ENCODE results near the gene SYMPK. TPM values are rescaled to one million over a fixed set of nuclear protein-coding genes. Genes with fewer than 3 reads are reported as not detected.

The SYMPK gene
- total RNA-seq, 8 experiments from 2014 or later: 22.2 to 87.8 (median 39.2) TPM

GRCh38 chr19:45771311-45771933 lies 91.5 kb downstream of the SYMPK start:
- peak overlapping the region in 1 of 2 donors; percentile 14 for H3K27ac ChIP-seq
- WGBS, 10 experiments: 80 to 85% methylated on average over 3 to 4 of the region's 46 CpGs; no CpG with 5 or more reads in 8 of the 10 experiments
- peaks cover 0 to 7% of the 10 kb centered on the region in 2 donors for H3K4me1 ChIP-seq (replicated peaks in 1 of 2)
- no peak overlapping the region for H3K4me3 ChIP-seq
- in situ Hi-C loops (cut with MboI; ENCODE audit: low pct_unique_long_range_greater_than_20kb in 2 of 9, low sequenced_read_pairs in 9 of 9, unreplicated experiment in 9 of 9): no loop called here
- ATAC-seq (replicated peaks in 6 of 8): no peak

GRCh38 chr19:45770192-45771101 lies 92.5 kb downstream of the SYMPK start:
- Histone ChIP-seq H3K4me1 (replicated peaks in 1 of 2) (peaks cover 0 to 9% of the 10 kb centered on the region in 2 donors), H3K27ac (peak overlapping the region; percentile 81 to 87), H3K4me3 (peak overlapping the region; percentile 35 to 49 (median 43))
- peak; percentile 46 to 82 (median 76) for ATAC-seq (replicated peaks in 6 of 8)
- 0 to 8% (median 2%) methylated on average over 6 to 22 of the region's 79 CpGs; no CpG with 5 or more reads in 5 of the 10 experiments for WGBS, 10 experiments
- in situ Hi-C loops (cut with MboI; ENCODE audit: low pct_unique_long_range_greater_than_20kb in 2 of 9, low sequenced_read_pairs in 9 of 9, unreplicated experiment in 9 of 9): no loop called here

- H3K4me3 ChIP-seq: peak overlapping the region; percentile 35 to 49 (median 43)
- ATAC-seq (replicated peaks in 6 of 8): peak in 6 of 8 experiments; percentile 0 to 1 (median 1)
- WGBS, 10 experiments: 0 to 8% (median 4%) methylated on average over 1 to 9 of the region's 28 CpGs; no CpG with 5 or more reads in 7 of the 10 experiments
- peak overlapping the region; percentile 81 to 87 for H3K27ac ChIP-seq
- H3K4me1 ChIP-seq (replicated peaks in 1 of 2): peaks cover 4 to 16% of the 10 kb centered on the region in 2 donors
- in situ Hi-C loops (cut with MboI; ENCODE audit: low pct_unique_long_range_greater_than_20kb in 2 of 9, low sequenced_read_pairs in 9 of 9, unreplicated experiment in 9 of 9): no loop called here
These were observed 93.1 kb downstream of the SYMPK start for GRCh38 chr19:45769821-45770191.

DNA sequence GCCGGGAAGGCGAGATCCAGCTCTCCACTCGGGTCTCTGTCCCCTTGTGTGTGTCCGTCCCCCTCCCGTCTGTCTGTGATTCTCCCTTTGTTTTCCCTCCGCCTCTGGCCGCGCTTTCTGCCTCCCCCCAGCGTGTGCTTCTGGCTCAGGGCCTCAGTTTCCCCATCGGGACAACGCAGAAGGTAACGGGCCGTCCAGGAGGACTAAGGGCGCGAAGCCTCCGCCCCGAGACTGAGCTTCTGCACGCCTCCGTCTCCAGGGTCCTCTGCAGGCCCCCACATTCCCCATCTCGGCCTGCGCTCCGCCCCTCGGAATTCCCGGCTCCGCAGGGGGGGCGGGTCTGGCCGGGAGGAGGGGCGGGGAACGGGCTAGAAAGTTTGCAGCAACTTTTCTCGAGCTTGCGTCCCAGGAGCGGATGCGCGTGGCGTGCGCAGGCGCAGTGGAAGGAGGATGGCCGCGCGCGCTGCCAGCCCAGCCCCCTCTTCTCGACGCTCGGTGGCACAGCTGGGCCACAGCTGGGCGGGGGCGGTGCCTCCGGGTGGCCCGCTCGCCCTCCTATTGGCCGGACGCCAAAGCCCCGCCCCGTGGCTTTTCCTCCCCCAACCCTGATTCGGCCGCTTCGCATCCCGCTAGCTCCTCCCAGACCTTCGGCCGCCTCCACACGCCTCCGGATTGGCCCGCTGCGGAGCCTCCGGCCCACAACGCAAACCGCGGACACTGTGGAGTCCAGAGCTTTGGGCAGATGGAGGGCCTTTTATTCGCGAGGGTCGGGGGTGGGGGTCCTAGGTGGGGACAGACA lies 93.8 kb downstream of the SYMPK start, which contains the start of gene SIX5:
TSS of gene SIX5 (minus strand) at position 269 of the 799 bp plus-strand sequence. CDS start 408 bp downstream, outside the sequence.
- peak within 1 kb of the TSS; percentile 81 to 87 for H3K27ac ChIP-seq
- H3K4me3 ChIP-seq: peak within 1 kb of the TSS; percentile 40 to 71 (median 46)
- peaks cover 10 to 22% of the 10 kb centered on the region in 2 donors for H3K4me1 ChIP-seq (replicated peaks in 1 of 2)
- peak; percentile 22 to 57 (median 52) for ATAC-seq (replicated peaks in 6 of 8)
- 4% methylated on average over 15 of the region's 70 CpGs; no CpG with 5 or more reads in 9 of the 10 experiments for WGBS, 10 experiments
- in situ Hi-C loops (cut with MboI; ENCODE audit: low pct_unique_long_range_greater_than_20kb in 2 of 9, low sequenced_read_pairs in 9 of 9, unreplicated experiment in 9 of 9): no loop called here

DNA sequence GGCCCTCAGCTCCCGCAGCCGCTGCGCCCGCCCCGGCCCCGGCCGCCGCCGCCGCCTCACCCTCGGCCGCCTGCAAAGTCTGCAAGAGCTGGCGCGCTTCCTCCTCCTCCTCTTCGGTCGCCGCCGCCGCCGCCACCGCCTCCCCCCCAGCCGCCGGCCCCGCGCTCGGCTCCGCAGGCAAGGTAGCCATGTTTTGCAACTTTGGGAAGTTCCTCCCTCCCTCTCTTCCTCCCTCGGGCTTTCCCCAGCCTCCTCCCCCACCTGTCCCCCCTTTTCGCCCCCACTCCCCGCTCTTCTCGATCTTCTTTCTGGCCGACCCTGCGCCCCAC lies 94.3 kb downstream of the SYMPK start:
- H3K27ac ChIP-seq: peak overlapping the region; percentile 39 to 81
- WGBS, 10 experiments: no CpG with 5 or more reads among the region's 33 CpGs
- in situ Hi-C loops (cut with MboI; ENCODE audit: low pct_unique_long_range_greater_than_20kb in 2 of 9, low sequenced_read_pairs in 9 of 9, unreplicated experiment in 9 of 9): no loop called here
- no peak for ATAC-seq (replicated peaks in 6 of 8)
- H3K4me3 ChIP-seq: peak overlapping the region; percentile 40 to 71 (median 46)
- H3K4me1 ChIP-seq (replicated peaks in 1 of 2): peaks cover 16 to 28% of the 10 kb centered on the region in 2 donors

DNA sequence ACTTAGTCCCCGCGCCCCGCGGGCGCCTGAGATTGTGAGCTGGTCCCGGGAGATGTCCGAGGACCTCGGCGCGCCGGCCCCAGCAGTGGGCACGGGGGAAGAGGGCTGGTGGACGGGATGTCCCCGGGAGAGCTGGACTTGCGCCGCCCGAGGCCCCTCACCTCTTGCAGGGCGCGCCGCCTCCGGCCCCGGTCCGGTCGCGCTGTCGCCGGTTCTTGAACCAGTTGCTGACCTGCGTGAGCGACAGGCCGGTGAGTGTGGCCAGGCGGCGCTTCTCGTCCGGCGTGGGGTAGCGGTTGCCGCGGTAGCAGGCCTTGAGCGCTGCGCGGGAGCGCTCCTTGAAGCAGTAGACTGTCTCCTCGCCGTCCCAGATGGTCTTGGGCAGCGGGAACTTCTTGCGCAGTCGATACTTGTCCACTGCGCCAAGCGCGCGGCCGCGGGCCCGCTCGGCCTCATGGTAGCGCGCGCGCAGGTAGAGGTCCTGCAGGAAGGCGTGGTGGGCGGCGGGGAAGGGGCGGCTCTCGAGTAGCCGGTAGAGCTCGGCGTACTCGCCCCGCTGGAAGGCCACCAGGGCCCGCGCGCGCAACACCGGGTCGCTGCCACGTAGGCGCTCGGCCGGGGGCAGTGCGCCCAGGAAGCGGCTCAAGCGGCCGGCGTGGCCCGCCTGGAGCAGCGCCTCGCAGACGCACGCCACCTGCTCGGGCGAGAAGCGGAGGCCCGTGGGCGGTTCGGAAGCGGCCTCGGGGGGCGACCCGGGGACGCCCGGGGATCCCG lies 94.9 kb downstream of the SYMPK start:
- H3K27ac ChIP-seq: peak overlapping the region; percentile 39 to 81
- peak in 3 of 8 experiments; percentile 0 for ATAC-seq (replicated peaks in 6 of 8)
- H3K4me1 ChIP-seq (replicated peaks in 1 of 2): peaks cover 18 to 29% of the 10 kb centered on the region in 2 donors
- H3K4me3 ChIP-seq: peak overlapping the region; percentile 40 to 71 (median 46)
- in situ Hi-C loops (cut with MboI; ENCODE audit: low pct_unique_long_range_greater_than_20kb in 2 of 9, low sequenced_read_pairs in 9 of 9, unreplicated experiment in 9 of 9): no loop called here
- 0 to 7% (median 3%) methylated on average over 1 to 12 of the region's 102 CpGs; no CpG with 5 or more reads in 5 of the 10 experiments for WGBS, 10 experiments

DNA sequence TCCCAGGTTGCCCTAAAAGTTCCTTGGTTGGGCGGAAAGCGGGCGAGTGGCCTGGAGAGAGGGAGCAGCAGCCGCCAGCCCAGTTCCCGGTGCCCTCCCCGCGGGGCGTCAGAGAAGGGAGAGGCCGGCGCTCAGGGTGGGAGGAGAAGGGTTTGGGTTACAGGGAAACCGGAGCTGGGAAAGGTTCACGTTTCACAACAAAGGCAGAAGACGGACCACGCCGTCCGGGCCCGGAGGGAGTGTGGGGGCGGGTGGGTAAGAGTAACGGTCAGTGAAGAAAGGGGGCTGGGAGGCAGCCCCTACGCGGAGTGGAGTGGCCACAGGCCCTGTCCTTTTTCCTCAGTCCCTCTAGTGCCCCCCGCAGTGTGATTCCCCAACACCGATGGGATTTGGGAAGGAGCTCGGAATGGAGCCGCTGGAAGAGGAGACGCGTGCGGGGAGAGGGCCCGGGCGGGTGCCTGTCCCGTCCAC lies 95.5 kb downstream of the SYMPK start:
- ATAC-seq (replicated peaks in 6 of 8): peak in 3 of 8 experiments; percentile 7 to 13 (median 12)
- Histone ChIP-seq H3K4me1 (replicated peaks in 1 of 2) (peaks cover 18 to 29% of the 10 kb centered on the region in 2 donors), H3K4me3 (peak overlapping the region; percentile 40 to 71 (median 46)), H3K27ac (peak overlapping the region; percentile 1 to 81)
- WGBS, 10 experiments: 0% methylated on average over 3 to 4 of the region's 31 CpGs; no CpG with 5 or more reads in 8 of the 10 experiments
- in situ Hi-C loops (cut with MboI; ENCODE audit: low pct_unique_long_range_greater_than_20kb in 2 of 9, low sequenced_read_pairs in 9 of 9, unreplicated experiment in 9 of 9): no loop called here

GRCh38 chr19:45766869-45767346 lies 96.0 kb downstream of the SYMPK start:
- 20 to 60% (median 44%) methylated on average over 1 to 9 of the region's 24 CpGs; no CpG with 5 or more reads in 6 of the 10 experiments for WGBS, 10 experiments
- ATAC-seq (replicated peaks in 6 of 8): peak in 2 of 8 experiments; percentile 1 to 8
- H3K27ac ChIP-seq: peak overlapping the region in 1 of 2 donors; percentile 81
- peaks cover 18 to 29% of the 10 kb centered on the region in 2 donors for H3K4me1 ChIP-seq (replicated peaks in 1 of 2)
- in situ Hi-C loops (cut with MboI; ENCODE audit: low pct_unique_long_range_greater_than_20kb in 2 of 9, low sequenced_read_pairs in 9 of 9, unreplicated experiment in 9 of 9): no loop called here
- H3K4me3 ChIP-seq: peak overlapping the region; percentile 40 to 71 (median 46)

GRCh38 chr19:45766296-45766868 lies 96.6 kb downstream of the SYMPK start:
- H3K27ac ChIP-seq: no peak overlapping the region
- H3K4me3 ChIP-seq: peak overlapping the region in 3 of 5 donors; percentile 46 to 71 (median 61)
- 60 to 90% methylated on average over 2 to 3 of the region's 17 CpGs; no CpG with 5 or more reads in 8 of the 10 experiments for WGBS, 10 experiments
- in situ Hi-C loops (cut with MboI; ENCODE audit: low pct_unique_long_range_greater_than_20kb in 2 of 9, low sequenced_read_pairs in 9 of 9, unreplicated experiment in 9 of 9): no loop called here
- peaks cover 18 to 29% of the 10 kb centered on the region in 2 donors for H3K4me1 ChIP-seq (replicated peaks in 1 of 2)
- no peak for ATAC-seq (replicated peaks in 6 of 8)

- ATAC-seq (replicated peaks in 6 of 8): no peak
- 98 to 100% methylated on average over 4 to 8 of the region's 23 CpGs; no CpG with 5 or more reads in 8 of the 10 experiments for whole genome bisulfite sequencing, 10 experiments
- in situ Hi-C loops (cut with MboI; ENCODE audit: low pct_unique_long_range_greater_than_20kb in 2 of 9, low sequenced_read_pairs in 9 of 9, unreplicated experiment in 9 of 9): no loop called here
- no peak overlapping the region for H3K4me3 ChIP-seq
- H3K4me1 ChIP-seq (replicated peaks in 1 of 2): peaks cover 18 to 29% of the 10 kb centered on the region in 2 donors
- no peak overlapping the region for H3K27ac ChIP-seq
These were observed 97.1 kb downstream of the SYMPK start for GRCh38 chr19:45765702-45766295.
